Non-pigmented ciliary epithelial cell (primary cell): ENCODE measurements around the gene B3GNT4.
"Not testable (repeated sequence)": the region's sequence is repeated elsewhere in the genome, so short reads cannot be mapped to it uniquely, and the experiment has no call there.

ENCODE experiments used
- DNase-seq: peaks from one replicate; pipeline ENCODE4 v3.0.0-alpha.2; 2010; ENCODE audit warnings: low read depth

B3GNT4 gene

DNA sequence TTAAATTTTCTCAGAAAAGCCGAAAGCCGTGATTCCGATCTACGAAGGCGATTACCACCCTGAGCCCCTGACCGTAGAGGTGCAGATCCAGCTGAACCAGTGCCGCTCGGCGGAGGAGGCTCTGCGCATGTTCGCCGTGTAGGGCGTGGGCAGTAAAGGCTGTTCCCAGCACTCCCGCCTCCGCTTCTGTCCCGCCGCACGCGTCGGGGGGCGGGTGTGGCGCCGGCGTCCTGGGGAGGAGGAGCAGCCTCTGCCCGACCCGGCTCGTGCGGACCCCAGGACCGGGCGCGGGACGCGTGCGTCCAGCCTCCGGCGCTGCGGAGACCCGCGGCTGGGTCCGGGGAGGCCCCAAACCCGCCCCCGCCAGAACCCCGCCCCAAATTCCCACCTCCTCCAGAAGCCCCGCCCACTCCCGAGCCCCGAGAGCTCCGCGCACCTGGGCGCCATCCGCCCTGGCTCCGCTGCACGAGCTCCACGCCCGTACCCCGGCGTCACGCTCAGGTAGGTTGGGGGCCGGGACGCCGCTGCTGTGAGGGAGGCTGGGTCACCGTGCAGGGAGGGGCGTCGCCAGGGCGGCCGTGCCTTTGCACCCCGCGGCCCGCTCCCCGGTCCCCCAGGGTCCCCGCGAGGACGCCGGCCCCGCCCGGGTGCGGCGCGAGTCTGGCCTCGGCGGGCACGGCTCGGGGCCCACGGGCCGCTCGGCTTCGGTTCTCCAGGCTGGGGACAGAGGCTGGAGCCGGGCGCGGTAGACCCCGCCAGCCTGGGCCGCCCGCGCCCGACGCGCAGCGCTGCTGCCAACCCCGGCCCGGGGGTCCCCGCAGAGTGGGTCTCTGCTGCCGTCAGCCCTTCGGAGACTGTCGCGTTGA is at the start of gene B3GNT4:
Gene B3GNT4, plus strand, starts transcription at position 409 of the 866 bp plus-strand sequence. CDS start 910 bp downstream, outside the sequence.
- no peak for DNase-seq

DNA sequence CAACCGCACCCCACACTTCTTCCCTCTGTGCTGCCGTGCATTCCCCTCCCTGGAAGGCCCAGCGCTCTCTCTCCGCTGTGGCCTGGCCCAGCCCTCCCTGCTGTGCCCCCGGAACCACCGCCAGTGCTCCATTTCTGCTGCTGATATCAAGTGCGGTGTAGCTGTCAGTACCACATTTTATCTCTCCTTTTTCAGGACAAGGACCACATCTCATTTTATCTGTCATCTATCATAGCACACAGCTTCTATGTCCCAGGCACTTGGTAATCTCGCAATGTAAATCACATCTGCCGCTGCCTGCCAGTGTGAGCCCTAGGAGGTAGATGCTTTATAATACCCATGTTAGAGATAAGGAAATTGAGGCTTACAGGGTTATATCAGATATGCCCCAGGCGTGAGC is 47.8 kb upstream of the B3GNT4 start:
- no peak for DNase-seq

- no peak for DNase-seq
Measured at GRCh38 chr12:122158700-122159285, 44.7 kb upstream of the B3GNT4 start.

GRCh38 chr12:122159882-122160281 is 43.6 kb upstream of the B3GNT4 start:
- DNase-seq = no peak

GRCh38 chr12:122160761-122161160 is 42.7 kb upstream of the B3GNT4 start:
- DNase-seq = no peak

- DNase-seq = no peak
Measured at GRCh38 chr12:122161682-122162081, 41.8 kb upstream of the B3GNT4 start.

DNA sequence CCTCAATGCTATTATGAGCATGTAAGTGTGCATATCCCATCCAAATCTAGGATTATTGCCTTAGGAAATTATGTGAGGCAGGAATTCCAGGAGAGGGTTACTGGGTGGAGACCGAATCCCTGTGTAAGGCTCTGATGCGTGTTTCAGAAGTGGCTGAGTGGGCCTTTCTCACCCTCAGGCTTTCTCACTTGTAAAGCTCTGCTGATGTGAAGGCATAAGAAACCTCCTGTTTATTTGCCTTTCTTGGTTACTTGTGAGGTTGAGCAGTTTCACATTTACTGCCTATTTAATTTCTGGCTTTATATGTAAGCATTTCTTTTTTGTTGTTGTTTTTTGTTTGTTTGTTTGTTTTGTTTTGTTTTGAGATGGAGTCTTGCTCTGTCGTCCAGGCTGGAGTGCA is 40.5 kb upstream of the B3GNT4 start:
- DNase-seq = no peak

DNA sequence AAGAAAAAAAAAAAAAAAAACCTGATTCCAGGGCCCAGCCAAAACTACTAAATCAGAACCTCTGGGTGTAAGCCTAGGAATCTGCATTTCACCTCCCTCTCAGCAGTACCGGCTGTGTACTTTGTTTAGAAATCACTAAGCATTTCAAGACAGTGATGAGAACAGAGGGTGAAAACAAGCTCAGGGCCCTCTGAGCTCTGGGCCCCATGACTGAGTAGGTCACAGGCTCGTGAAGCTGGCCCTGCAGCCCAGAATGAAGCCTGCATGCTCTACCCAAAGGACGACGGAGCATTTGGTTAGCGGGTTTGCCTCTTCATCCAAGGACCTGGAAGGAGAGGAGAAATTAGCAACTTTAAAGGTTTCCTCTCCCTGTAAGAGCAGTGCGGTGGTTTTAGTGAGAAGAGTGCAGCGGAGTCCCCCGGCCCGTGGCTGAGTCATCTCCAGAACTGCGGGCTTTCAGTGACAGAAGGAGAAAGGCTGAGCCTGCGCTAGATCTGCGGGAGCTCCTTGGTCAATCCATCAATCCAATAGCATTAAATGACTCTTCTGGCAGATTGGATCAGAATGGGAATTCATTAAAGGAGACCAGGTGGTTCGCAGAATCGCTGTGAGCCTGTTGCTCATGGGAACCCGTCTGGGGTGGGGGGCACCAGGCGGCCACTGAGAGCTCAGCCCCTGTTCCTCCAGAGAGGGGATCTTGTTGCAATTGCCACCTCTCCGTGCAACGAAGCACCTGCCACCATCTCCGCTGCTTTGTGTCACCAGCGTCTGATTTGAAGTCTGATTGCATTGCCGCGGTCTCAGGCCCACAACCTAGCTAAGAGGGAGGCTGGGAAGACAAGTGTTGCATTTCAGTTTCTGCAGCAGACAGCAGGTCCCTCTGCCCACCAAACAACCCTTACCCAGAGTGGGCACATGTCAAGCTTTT is 36.8 kb upstream of the B3GNT4 start:
- DNase-seq = no peak

- no peak for DNase-seq
Measured at GRCh38 chr12:122167356-122167925, 36.1 kb upstream of the B3GNT4 start.

DNA sequence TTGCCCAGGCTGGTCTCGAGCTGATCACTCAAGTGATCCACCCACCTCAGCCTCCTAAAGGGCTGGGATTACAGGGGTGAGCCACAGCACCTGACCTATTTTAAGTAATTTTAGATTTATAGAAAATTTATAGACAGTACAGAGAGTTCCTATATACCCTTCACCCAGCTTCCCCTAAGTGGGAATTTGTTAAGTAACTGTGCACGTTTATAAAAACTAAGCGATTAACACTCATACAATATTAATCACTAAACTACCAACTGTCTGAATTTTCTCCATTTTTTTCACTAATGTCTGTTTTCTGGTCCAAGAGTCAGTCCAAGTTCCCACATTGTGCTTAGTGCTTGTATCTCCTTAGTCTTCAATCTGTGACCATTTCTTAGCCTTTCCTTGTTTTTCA is 35.0 kb upstream of the B3GNT4 start:
- no peak for DNase-seq

- DNase-seq = no peak
Measured at GRCh38 chr12:122171399-122171798, 32.1 kb upstream of the B3GNT4 start.

DNA sequence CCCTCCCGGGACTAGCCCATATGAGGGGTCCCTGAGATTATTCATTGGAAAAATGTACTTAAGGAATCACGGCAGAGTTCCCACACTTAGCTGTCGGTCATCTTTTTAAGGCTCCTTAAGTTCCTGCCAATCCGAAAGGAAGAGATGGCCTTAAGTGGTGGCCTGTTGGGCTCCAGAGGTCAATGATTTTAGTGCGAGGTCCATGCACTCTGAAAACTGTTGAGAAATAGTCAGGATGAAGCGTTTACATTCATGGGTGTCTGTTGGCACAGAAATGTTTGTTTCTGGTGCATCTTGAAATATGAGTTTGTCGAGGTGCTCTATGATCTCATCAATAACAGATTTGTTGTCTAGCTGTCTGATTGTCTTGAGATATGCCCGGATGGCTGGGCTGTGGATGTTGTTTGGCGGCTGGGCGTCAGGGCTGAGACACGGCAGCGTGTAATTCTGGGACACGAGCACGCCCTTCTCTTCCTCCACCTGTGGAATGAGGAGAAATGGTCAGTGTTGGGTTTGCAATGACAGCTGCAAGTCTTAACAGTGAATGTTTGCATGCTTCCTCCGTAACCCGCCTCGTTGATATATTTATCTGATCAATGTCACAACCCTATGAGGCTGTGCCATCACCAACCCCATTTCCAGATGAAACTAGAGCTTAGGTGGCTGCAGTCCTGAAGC is 31.1 kb upstream of the B3GNT4 start:
- DNase-seq = no peak

DNA sequence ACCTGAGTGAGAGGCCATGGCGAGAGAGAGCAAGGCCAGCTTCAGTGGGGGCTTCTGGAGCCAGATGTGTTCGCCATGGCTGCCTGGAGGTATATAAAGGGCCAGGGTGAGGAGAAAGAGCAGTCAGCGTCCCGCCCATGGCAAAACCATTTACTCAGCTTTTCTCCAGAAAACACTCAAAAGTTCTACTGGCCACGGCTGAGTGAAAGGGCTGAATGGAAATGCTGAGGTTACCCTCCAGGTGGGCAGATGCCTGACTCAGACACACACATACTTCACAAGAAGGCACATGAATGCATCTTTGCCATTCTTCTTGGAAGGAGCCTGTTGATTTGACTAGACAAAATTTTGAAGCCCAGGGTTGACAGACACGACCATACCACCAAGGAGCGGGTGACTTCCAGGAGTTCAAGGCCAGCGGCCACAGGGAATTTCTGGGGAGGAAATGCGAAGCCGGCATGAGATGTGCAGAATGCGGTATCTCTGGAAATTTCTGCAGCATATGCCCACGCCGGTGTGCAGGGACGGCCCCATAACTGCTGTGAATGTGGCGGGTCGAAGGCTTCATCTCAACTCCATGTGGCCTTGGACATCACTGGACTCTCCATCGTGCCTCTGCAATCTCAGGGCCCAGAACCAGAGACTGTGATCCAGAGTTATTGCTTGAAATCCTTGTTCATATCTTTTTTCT is 29.2 kb upstream of the B3GNT4 start, which contains the start of gene IL31:
Gene IL31, minus strand, starts transcription at position 67 of the 691 bp plus-strand sequence. Its CDS starts 49 bp downstream, at position 18.
- DNase-seq = no peak

GRCh38 chr12:122176473-122176872 is 27.0 kb upstream of the B3GNT4 start:
- not testable (repeated sequence) for DNase-seq

DNA sequence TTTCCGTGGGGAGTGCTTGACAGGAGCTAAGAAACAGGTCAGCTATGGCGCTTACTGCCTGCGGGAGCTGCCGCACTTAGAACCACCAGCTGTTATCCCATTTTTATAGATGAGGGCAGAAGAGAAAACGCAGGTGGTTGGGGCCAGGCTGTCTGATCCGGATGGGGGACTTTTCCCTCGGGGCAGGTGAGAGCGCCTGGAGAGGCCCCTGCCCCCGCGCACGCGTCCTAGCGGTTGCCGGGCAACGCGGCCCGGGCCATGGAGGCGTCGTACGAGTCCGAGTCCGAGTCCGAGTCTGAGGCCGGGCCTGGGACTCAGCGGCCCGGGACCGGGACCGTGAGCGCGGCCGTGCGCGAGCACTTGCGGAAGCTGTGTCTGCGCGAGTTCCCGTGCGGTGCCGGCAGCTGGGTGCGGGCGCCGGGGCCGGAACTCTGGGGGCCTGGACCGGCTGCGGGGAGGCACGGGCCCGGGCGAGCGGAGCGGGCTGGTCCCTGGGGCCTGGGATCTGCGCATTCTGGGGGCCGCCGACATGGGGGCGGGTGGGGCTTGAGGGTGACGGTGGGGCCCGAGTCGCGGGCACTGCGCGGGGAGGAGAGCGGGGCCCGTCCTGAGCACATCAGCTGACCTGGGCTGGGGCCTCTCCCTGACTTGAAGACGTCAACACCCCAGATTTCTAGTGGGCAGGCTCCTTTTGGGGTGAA is 20.5 kb upstream of the B3GNT4 start, which contains the start of gene LRRC43:
Gene LRRC43, plus strand, starts transcription at position 237 of the 701 bp plus-strand sequence. Its CDS starts 22 bp downstream, at position 259.
- no peak for DNase-seq

GRCh38 chr12:122183588-122183940 is 19.9 kb upstream of the B3GNT4 start:
- DNase-seq = no peak

DNA sequence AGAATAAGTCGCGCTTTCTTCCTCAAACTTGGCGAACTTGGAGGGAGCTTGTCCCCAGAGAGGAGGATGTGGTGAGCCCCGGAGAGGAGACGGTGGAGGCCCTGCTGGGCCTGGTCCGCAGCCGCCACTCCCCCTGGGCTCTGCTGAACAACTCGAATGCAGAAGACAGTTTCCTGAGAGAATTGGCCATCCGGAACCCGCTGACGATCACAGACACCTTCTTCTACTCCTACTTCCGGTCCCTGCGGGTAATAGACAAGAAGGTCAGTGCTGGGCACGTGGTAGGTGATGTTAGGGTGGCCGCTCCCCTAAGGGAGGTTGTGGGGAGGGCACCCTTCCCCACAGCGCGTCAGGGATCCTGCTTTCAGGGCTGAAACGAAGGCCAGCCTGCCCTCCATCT is 19.0 kb upstream of the B3GNT4 start:
- DNase-seq = no peak

DNA sequence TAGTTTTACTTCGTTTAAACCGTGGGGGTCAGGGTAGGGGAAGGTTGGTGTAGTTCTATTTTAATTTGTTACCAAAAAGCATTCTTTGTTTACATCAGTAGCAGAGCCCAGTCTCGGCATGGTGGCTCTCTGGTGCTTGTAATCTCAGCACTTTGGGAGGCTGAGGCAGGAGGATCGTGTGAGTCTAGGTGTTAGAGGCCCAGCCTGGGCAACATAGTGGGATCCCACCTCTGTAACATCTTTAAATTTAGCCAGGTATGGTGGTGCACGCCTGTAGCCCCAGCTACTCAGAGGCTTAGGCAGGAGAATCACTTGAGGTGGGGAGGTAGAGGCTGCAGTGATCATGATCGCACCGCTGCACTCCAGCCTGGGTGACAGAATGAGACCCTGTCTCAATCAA is 18.4 kb upstream of the B3GNT4 start:
- no peak for DNase-seq

DNA sequence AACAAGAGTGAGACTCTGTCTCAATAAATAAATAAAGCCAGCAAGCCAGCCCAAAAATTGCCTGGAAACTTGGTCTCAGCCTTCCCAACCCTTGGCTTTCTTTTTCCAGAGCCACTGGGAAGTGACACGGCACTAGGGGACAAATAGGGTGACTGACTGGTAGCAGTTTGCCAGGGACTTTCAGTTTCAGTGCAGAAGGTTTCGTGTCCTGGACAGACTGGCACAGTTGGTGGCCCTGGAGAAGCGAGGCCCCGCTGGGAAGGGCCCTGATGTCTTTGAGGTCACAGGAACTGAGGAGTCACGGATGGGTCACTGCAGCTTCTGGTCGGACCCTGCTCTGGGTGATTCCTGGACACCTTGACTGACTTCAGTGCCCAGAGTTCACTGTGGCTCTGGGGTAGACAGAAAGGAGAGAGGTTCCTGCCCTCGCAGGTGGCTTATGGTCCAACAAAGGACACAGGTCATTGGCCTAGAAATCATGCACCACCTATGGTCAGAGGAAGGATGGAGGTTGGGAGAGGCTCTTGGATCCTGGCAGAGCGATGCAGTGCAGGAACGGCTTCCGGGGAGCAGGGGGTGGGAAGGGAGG is 17.9 kb upstream of the B3GNT4 start:
- DNase-seq = no peak

DNA sequence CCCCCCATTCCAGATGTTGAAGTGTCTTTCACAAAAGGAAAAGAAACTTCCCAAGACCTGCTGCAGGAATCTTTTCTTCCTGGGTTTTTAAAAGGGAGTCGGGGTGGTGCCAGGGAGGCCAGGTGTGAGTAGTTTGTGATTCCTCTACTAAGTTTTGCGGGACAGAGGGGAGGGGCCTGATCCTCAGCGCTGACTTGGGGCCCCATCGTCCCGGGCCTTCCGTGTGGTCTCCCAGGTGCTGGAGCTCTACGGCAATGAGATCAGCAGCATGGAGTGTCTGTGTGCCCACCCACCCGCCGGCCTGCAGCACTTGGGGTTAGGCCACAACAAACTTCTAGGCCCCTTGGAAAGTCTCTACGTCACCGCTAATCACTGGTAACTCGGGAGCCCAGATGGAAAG is 16.0 kb upstream of the B3GNT4 start:
- no peak for DNase-seq
